ENCODE measurements around the gene GPX3.

GPX3 gene

DNA sequence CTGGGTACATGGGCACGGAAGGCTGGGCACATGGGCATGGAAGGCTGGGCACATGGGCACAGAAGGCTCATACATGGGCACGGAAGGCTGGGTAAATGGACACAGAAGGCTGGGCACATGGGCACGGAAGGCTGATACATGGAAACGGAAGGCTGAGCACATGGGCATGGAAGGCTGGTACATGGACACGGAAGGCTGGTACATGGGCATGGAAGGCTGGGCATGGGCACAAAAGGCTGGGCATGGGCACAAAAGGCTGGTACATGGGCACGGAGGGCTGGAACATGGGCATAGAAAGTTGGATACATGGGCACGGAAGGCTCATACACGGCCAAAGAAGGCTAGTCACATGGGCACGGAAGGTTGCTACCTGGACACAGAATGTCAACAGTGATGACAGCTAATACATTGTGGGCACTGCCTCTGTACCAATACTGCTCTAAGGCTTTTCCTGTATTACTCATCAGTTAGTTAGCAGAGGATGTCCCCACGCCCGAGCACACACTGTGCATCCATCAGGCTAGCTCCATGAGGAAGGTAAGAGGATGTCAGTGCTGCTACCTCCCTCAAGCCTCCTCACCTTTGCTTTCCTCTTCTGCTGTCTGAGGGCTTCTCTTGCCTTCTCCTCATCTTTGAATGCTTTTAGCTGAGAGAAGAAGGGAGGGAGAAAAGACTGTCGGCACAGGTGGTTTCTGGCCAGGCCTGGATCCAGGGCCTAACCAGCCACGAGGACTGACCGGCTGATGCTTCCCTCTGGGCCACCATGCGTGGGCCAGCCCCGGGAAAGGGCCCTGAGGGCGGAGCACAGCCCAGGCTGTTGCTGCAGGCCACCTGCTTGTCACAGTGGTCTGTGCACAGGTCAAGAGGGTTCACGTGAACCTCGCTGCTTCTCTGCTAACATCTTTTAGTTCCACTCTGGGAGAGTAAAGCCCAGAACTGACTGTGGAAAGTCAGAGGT is 14.3 kb downstream of the GPX3 start:
- no peak for DNase-seq

DNA sequence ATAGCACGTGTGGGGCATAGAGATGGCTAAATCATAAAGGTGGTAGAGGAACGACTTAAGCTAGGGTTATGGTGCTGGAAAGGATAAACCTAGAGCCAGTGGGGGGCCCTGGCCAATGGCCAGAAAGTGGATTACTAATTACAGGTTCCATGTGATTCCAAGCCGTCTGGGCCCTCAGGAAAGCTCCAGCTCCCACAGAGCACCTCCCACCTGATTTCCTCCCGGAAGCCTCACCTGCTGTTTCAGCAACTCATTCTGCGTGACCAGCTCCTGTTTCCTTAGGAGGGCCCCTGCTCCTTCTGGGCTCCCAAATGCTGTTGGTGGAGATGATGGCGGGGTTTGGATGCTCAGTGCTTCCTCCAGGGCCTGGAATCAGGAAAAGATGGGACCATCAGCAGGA is 16.2 kb downstream of the GPX3 start:
- peak; percentile 26 for DNase-seq

DNA sequence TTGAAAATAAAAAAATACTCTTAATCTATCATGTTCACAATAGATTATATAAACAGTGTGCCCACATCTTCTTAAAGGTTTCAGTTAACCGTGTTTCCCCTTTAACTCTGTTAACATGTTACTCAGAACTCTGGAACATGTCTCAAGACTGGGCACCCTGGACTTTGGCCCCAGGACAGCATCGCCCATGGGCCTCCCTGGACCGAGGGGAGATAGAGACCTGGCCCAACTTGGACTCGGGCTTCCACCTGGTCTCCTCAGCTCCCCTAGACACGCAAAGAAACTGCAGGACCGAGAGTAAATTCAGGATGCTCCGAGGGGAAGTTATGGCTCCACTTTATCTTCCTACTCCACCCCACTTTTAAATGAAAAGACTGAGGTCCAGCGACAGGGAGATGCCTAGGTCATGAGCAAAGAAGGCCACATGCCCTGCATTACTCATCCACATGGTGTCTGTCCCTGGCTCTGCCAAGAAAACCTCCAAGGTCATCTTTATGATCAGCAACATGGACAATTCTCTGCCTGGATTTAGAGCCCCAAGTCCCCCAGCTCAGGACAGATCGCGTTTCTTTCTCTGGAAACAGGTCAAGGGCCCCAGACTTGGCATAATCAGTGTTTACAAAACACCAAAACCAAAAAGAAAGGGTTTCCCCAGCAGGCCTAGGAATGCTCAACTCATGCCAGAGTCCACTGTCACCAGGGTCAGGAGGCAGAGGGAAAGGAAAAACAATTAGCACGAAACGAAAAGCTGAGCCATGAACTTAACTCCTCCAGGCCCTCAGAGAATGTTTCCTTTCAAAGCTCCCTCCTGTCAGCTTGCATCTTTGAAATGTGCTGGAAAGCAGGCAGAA is 17.4 kb downstream of the GPX3 start:
- DNase-seq: no peak

DNA sequence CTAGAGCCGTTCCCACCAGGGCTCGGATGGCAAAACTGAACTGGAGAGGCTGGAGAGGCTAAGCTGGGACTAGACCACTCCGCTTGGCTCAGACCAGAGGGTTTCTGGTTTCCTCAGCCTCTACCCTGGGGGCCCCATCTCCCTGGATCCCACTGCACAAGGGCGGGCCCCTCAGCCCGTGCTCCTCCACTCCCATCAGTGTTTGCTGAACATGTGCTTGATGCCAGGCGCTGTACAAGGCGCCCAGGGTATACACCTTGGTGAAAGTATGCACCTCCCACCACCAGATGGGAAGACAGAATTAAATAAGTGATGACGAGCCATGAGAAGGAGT is 18.0 kb downstream of the GPX3 start:
- no peak for DNase-seq

DNA sequence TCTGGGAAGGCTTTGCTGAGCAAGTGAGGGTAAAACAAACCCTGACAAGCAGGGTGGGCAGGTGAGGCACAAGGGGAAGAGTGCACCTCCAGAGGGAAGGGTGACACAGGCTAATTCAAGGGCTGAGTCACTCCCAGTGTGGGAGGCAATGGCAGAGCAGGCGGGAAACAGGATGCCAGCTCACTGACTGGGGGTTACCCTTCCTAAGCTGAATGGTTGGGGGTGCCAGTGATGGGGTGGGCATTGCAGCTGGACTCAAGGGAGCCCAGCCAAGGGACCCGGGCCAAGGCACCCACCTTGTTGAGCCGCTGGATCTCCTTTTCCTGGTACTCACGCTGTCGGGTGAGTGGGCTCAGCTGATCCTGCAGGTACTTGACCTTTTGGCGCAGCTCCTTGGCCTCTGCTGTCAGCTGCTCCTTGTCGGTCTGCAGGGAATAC is 18.4 kb downstream of the GPX3 start:
- no peak for DNase-seq

DNA sequence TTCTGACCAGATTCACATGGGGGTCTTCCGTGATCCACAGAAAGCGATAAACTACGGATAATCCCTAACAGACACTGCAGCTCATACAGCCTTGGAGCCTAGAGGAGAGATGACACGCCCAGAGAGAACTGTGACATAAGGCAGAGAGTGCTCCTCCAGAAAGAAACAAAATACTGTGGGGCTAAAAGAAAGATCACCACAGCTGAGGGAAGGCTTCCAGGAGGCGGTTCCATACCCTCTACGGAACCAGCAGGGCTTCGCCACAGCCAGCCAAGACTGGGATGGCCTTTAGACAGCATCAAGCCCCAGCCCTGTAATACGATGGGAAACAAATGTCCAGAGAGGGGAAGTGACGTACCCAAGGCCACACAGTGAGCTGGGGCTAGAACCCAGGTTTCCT is 19.3 kb downstream of the GPX3 start:
- DNase-seq: no peak

DNA sequence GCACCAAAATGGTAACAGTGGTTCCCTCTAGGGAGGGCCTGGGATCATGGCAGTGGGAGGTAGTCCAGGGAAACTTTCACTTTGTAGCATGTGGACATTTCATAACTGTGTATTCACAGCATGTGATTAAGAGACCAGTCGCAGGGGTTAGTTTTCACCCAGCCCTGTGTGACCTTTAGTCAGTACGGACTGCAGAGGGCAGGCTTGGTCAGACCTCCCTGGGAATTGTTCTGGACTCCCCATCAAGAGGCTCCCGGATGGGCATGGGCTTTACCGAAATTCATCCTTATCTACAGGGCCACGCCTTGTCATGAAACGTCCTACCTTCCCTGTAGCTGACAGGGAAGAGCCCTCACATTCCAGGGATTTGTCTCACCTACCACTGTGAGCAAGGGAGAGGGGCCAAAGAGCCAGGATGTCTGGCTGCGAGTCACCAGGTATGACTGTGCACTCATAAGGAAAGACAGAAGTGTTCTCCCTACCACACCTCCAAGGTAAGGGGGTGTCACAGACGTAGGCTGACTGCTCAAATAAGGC is 19.9 kb downstream of the GPX3 start:
- no peak for DNase-seq

DNA sequence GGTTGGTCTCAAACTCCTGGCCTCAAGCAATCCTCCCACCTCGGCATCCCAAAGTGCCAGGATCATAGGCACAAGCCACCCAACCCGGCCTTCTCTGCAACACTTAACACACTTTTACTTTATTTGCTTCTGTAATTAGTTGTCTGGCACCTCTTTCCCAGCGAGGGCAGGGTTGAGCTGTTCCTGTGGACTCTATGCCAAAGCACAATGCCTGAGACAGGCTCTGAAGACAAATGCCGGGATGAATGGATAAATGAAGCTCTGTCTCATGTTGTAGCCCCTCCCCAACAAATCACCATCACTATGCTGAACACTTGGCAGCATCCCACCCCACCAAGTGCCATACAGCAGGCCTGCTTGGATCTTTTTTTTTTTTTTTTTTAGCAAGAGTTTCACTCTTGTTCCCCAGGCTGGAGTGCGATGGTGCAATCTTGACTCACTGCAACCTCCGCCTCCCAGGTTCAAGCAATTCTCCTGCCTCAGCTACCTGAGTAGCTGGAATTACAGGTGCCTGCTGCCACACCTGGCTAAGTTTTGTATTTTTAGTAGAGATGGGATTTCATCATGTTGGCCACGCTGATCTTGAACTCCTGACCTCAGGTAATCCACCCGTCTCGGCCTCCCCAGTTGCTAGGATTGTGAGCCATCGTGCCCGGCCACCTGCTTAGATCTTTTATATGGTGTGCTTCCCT is 21.3 kb downstream of the GPX3 start:
- DNase-seq: no peak

DNA sequence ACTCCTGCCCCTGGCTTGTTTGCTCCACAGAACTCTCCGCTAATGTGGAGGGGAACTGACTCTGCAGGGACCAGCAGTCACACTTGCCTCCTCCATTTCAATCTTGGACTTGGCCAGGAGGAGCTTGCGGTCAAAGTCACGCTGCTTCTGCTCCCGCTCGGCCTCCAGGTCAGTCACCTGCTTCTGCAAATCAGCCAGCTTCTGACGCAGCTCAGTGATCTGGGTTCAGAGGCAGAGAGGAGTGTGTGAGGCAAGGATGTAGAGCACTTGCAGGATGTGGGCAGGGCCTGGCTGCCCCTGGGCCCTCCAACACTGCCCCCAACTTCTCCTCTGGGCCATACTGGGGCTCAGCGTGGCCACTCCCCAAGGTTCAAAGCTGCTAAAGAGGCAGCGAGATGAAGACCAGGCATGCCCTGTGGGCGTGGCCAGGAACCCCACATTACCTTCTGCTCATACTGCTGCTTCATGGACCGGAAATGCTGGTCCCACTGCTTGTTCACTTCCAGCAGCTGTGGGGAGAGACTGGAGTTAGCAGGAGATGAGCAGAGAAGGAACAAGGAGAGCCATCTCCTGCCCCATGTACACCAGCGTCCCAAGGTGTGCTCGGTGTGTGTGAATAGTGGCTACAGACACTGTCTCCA is 22.2 kb downstream of the GPX3 start:
- DNase-seq: no peak

DNA sequence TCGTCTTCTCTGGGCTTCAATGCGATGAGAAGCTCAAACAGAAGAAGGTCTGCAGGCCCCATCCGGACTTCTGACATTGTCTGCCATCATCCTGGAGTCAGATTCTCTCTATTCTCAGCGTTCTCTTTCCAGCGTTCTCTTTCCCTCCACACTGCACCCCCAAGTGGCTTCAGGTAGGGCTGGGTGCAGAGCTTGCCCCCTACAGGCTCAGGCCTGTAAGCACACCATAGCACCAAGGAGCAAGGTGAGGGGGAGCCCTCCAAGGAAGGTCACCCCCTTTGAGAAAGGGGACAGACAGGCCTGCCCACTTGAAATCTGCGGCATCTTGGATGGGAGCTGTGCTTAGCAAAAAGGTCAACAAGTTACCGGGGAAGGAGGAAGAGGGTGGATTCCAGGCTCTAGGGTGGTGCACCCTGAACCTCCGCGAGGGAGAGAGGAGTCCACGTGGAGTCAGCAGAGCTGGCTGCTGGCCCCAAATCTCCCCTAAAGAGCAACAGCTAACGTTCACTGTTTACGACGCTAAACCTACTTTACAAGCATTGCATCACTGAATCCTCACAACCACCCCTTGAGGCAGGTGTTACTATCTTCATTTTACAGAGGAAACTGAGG is 27.5 kb downstream of the GPX3 start:
- DNase-seq: no peak

DNA sequence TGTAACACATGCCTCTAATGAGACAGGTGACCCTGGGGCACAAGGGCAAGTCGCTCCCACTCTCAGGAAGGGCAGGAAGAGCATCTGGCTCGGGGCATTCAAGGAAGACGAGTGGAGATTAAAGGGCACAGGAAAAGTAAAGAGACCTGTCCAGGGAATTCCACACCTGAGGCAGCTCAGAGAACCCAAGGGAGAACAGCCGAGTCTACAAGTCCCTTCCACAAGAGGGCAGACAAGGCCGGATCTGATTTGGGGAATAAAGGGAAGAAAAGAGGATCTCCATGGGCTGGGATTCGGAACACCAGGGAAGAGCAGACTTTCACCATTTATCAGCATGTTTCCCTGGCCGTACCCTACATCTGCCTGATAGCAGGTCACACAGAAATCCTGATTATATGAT is 28.1 kb downstream of the GPX3 start:
- DNase-seq: no peak

DNA sequence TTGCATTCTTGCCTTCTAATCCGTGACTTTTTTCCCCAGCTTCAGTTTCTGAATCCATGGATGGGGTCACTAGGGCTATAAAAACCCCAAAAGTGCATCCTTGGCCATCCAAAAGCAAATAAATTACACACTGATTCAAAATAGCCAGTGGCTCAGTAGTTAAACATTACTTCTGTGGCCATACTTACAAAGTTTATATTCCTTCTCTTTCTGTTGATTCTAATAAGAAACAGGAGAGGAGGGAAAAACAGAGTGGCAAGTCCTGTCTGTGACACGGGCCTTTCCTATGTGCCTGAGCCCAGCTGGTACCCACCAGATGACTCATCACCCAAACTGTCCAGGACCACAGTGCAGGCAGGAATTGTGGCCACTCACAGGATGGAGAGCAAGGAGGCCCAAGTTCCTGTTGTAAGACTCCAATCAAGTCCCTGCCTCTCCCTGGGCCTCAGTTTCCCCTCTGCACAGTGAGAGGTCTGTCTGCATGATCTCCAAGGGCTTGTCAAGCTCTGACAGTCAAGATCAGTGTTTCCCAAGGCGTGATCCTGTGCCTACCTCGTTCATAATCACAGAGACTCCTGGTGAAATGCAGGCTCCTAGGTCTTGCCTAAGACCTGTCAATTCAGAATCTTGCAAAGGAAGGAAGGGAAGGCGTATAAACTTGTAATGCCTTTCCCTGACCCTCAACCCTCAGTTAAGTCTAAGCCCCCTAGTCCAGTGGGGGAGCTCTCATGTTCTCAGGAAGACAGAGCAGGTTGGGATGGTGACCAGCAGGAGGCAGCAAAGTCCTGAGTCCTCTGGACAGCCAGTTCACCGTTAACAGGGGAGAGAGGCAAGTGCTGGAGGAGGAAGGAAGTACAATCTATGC is 30.9 kb downstream of the GPX3 start:
- DNase-seq: no peak

DNA sequence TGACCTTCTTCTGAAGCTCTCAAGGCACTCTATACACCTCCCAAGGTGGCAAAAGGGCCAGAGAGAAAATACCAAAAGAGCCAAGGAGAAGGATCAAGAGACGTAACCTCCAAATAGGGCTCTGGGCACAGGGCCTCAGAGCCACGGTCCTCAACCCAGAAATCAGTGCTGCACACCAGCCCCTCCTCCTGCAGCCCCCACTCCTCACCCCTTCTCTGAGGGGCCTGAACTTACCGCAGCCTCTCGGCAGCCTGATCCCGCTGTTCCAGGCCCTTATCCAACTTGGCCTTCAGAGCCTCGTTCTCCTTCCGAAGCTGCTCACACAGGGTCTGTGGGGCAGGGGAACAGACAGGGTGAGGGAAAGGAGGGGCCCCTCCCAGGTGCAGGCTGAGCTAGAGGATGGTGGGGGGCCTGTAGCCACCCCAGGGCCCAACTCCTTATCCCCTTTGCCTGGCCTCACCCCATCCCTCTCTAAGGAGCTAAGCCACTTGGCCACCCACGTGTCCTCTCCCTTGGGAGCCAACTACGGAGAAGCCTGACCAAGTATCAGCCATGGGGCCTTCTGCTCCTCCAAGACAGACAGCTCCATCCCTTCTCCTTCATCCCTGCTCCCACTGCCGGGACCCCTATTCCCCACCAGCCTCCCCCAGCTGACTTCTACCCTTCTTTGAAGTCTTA is 31.7 kb downstream of the GPX3 start:
- no peak for DNase-seq

DNA sequence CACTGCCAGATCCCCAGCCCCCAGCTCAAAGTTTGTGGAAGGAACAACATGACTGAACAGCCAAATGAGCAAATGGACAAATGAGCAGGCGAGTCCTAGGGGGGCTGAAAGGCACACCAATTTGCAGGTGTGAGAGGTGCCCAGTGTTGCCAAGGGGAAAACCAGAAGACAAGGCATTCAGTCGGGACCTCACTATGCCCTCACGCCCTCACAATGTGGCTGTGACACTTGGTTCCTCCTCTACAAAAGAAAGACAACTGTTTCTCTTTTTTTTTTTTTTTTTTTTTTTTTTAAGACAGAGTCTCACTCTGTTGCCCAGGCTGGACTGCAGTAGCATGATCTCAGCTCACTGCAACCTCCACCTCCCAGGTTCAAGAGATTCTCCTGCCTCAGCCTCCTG is 32.4 kb downstream of the GPX3 start:
- no peak for DNase-seq

DNA sequence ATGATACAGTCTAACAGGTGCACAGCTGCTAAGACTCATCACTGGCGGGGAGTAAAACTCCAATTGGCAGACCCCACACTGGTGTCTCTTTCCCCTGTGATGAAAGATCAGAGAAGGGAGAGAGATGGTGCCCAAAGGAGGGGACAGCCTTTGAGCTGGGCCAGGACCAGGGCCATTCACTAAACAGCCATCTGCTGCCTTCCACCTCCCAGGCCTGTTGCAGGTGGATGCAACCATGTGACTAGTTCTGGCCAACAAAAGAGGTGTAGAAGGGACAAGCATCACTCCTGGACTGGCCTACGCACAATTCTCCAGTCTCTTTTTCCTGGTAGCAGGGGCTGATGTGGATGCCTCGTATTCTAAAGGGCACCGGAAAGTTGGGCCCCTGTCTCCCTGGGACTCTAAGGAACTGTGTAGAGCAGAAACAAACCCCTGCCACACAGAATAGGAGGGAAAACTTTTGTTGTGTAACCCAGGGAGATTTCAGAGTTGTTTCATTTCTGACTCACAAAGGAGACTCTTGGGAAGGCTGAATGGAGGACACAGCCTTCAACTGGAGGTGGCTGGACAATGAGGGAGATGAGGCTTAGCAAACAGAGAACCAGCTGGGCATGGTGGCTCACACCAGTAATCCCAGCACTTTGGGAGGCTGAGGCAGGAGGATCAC is 33.5 kb downstream of the GPX3 start:
- no peak for DNase-seq

DNA sequence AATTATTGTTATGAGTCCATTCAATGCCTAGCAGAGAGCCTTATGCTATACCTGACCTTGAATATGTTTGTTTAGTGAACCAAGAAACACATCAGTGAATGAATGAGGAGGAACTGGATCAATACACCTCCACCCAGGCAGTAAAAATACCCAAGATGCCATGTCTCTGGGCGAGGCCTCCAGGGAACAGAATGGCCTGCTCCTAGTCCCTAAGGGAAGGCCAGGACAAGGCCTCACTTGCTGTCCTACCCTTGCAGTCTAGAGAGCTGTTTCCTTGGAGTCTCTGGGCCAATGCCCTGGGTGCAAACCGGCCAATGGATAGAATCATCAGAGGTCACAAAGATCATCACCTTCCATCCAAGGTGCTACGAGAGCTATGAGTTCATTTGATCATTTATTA is 34.3 kb downstream of the GPX3 start:
- no peak for DNase-seq

DNA sequence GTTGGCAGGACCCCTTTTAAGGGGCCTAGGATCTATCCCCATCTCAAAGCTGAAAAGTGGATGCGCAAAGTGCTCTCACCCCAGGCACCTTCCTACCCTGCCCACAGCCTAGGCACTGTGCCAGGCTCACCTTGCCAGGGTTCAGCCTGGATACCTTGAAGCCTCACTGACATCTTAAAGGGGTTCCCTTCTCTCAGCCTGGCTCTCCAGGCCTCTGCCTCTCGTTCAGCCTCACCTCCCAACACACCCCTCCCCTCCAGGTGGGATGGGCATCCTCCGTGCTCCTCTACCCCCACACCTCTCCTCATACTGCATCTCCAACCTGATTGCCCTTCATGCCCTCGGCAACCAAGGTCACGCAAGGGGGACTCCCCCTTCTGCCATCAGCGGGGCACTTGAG is 34.9 kb downstream of the GPX3 start:
- DNase-seq: no peak

DNA sequence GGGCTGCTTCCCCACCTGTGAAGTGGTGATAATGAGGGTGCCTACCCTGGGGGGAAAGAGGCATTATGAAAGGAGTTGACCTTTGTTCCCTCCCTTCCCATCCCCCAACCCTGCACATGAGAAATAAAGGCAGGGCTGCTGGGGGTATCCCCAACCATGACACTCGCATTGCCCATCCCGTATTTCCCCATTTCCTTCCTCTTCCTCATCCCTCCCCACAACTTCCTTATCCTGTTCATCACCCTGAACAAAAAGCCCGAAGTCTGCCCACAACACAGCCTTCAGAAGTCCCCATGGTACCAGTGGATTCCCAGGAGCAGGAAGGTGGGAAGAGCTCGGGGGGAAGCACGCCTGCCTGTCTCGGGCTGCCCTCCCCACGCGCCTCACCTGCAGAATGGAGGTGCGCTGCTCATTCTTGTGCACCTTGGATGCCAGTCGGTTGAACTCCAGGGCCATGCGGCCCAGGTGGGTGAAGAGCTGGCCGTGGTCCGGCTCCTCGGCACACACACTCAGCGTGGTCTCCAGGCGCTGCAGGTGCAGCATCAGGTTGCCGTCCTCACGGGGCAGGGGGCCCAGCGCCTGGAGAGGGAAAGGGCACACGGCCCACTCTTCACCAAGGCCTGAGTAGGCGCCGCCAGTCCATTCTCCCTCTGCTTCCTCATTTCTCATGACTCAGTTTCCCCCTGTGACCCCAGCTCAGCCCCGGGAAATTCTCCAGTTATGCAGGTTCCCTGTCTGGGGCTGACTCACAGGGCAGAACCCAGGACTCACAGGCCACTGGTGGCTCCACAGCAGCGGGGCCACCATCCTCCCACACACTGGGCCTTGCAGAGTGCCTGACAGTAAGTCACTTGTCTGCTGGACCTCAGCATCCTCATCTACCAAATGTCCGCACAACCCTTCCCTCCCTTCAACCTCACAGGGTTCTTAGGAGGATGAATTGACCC is 36.3 kb downstream of the GPX3 start:
- no peak for DNase-seq

DNA sequence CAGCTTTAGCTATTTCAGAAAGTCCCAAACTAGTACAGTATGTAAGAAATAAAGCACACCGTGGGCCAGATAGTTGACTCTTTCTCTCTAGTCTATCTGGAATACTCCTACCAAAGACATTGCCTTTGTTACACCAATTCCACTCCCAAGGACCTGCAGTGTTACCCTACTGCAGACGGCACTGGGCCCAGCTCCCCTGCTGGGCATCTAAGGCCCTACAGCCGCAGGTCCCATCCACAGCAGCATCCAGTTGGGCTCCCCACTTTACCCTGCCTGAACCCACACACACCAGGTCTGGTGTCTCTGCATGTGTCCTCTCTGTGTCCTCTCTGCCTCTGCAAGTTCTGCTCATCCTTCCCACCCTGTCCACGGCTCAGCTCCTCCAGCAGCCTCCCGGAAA is 37.9 kb downstream of the GPX3 start:
- DNase-seq: no peak
